NCI-H226 (cell line): ENCODE results near the gene MYEOV.
A peak's percentile ranks its signal among the peaks of the same experiment; 100 is the strongest.

Experiments used
- DNase-seq: peaks from one replicate; pipeline ENCODE4 v3.0.0-alpha.2; 2015

The MYEOV gene

DNA sequence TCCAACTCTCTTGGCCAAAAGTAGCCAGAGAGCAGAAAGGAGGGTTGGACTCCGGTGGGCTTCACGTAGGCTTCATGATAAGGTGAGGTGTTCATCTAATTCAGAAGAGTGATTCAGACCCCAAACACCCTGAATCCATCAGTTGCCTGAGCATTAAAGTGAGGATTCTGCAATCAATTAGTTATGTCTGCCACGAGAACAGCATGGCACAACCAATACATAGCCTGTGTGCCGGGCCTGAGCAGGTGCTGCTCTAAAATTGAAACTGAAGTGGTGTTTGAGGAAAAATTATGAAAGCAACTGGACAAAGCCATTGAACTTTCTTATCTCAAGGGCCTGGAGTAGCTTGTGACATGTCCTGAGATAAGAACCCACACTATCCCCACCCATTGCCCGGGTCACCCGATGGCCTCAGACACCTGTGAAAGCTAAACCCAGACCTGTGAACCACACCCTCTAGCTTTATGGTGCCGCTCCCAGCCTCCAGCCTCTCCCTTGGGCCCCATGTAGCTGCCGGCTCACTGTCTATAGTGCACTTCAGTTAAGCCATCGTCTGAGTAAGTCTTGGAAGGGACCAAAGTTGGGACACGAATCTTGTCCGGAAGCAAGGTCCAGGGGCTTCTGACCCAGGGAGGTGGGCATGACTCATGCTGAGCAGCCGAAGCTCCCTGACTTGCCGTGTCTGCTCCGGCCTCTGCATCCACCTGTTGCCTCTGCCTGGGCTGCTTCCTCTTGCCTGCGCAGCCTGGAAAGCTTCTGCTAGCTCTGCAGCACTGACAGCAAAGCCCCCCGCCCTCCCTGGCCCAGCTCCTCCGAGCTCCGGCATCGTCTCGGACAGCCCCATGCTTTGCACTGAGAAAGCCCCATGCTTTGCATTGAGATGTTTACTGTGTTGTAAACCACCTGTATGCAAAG, 5.7 kb upstream of the MYEOV start:
- no peak for DNase-seq

DNA sequence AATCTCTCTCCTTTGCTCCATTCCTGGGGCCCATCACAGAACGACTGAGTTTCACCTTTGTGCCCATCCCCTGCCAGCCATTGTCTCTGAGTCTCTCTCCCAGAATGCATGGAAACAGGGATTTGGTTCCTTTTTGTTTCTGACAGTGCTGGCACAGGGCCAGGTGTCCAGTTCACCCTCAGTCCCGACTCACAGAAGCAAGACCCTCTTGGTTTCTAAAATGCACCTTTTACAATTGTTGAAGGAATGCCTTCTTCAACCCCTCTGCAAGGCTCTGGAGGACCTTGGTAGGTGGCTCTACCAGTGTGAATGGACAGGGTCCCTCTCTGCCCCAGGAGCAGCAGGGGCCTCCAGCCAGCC, 5.1 kb upstream of the MYEOV start:
- no peak for DNase-seq

DNA sequence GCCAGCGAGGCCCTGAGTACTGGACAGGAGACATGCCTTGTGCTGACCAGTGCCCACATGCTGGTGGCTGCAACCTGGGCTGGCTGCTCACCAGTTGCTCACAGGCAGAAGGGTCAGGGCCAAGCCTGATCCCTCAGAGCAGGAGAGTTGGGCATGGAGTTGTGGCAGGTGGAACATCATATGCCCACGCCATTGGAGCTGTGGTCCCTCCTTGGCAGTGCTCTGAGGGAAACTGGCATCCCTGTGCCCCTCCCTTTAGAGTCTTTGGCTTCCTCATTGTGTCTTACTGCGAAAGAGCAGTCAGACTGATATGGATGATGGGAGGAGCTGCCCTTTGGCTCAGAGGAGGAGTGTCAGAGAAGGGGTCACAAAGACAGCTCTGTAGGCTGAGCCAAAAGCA, 3.1 kb upstream of the MYEOV start:
- no peak for DNase-seq

DNA sequence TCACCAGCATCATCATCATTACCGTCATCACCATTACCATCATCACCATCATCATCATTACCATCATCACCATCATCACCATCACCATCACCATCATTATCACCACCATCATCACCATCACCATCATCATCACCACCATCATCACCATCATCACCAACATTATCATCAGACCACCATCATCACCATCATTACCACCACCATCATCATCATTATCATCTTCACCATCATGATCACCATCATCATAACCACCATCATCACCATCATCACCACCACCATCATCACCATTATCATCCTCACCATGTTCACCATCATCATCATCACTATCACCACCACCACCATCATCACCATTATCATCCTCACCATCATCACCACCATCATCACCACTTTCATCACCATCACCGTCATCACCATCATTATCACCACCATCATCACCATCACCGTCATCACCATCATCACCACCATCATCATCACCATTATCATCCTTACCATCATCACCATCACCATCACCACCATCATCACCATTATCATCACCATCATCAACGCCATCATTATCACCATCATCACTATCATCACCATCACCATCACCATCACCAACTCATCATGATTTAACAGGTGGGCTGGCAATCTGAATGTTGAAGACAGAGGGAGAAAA, 2.4 kb upstream of the MYEOV start:
- no peak for DNase-seq

DNA sequence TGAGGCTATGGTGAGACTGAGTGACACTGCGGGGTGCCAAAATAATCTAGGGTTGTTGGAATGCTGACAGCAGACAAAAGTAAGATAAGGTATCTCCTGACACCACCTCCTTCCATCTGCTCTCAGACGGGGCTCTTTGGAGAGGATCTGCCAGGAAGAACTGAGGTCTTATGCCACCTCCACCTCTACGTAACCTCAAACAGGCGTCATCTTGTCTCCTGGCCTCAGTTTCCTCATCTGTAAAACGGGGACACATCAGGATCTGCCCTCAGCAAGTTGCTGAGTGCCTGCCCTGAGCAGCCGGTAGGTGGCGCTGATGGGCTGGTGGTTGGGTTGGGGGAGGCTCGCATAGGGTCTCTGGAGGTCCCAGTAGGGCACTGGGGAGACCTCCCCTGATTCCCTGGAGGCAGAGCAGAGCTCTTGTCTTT, 1.7 kb upstream of the MYEOV start:
- DNase-seq = no peak

DNA sequence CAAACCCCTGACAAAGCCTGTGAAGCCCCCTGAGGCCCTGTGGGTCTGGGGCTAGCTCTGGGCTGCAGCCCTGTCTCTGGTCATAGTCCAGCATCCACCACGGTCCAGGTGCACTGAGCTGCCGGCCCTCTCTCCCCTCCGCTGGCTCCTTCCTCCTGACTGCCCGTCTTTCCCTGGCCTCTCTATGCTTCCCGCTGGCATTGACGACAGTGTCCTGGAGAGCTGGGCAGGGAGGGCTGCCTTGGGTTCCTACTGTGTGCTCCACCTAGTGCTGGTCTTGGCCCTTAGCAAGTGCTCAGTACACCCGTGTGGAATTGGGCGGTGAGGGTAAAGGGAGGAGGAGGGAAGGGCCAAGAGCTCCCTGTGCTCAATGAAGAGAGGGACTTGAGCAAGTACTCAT, 868 bp upstream of the MYEOV start:
- no peak for DNase-seq

DNA sequence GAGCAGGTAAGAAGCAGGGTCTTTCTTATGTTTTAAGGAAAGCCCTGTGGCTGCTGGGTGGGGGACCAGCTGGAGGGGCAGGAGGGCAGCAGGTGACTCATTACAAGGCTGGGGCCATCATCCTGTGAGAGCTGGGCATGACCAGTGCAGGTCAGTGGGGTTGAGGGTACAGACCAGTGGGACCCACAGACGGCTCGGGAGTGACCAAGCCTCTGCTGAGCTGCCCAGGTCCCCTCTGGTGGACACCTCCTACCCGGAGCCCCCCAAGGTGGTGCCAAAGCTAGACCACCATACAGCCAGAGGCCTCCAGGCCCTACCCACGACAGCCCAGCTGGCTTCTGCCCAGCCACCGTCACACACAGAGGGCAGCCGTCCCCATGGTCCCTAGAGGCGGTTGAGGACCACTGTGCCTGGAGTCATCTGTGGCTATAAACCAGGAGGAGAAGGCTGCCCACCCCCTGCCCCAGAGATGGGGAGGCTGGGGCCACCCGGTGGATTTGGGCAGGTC, 670 bp downstream of the MYEOV start:
- no peak for DNase-seq

DNA sequence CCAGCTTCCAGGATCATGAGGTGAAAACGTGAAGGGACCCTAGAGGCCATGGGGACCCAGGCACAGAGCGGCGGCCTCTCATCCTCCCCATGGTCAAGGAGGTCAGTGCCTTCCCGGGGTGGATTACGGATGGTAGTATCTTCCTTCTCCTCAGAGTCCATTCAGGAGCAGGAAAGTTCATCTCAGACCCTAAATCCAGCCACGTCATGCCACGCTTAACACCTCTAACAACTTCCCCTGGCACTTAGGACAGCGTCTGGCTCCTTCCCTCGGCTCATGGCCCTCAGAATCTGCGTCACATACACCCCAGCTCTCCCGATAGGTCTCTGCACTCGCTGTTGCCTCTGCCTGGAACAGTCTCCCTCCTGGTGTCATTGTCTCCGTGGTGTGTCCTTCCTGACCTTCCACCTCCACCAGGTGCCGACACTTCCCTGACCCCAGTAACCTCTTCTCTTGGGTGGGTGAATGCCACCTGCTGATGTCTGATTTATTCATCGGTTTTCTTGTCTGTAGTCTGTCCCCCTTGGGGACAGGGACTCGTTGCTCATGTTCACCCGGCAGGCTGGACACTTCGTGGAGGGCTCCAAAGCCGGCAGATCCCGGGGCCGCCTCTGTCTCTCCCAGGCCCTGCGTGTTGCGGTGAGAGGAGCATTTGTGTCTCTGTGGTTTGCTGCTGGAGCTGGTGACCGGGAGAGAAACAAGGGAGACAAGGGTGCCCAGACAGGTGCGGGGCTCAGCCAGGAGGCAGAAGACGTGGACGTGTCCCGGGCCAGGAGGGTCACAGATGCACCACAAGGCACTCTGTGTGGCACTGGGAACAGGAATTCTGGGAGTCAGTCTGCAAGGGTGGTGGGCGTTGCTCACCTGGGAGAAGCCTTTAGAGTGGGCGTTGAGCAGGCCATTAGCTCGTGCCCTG, 1.4 kb downstream of the MYEOV start:
- DNase-seq = no peak

DNA sequence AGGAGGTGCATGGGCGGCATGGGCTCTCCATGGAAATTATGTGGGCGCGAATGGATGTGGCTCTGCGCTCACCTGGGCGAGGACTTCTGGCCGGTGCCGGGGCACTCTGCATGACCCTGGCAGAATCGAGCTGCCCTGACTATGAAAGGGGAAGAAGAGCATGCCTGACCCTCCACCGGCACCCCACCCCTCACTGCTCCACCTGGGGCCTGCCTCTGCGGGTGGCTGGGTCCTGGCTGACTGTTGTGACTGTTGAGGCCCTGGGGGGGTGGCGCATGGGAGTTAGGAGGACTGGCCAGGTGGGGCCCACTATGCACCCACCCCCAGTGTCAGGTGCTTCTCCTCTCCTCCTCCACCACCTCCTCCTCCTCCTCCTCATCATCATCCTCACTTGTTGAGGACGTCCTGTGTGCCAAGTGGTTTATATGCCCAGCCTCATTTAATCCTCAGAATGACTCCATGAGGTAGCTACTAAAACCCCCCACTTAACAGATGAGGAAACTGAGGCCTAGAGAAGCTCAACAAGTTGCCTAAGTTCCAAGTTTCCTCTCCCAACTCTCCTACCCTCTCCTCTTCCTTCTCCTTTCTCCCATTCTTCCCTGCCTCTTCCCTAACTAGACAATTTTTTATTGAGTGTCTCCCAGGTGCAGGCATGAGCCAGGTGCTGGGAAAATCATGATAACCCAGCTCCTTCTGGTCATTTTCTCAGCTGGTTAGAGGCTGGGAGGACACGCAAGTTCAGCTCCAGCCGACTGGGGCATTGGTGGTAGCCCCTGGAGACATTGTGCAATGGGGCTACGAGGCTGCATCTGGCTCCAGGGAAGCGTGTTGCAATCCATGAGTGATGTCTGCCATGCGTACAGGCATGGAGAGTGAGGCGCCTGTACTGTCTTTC, 2.3 kb downstream of the MYEOV start:
- DNase-seq = peak; percentile 89

DNA sequence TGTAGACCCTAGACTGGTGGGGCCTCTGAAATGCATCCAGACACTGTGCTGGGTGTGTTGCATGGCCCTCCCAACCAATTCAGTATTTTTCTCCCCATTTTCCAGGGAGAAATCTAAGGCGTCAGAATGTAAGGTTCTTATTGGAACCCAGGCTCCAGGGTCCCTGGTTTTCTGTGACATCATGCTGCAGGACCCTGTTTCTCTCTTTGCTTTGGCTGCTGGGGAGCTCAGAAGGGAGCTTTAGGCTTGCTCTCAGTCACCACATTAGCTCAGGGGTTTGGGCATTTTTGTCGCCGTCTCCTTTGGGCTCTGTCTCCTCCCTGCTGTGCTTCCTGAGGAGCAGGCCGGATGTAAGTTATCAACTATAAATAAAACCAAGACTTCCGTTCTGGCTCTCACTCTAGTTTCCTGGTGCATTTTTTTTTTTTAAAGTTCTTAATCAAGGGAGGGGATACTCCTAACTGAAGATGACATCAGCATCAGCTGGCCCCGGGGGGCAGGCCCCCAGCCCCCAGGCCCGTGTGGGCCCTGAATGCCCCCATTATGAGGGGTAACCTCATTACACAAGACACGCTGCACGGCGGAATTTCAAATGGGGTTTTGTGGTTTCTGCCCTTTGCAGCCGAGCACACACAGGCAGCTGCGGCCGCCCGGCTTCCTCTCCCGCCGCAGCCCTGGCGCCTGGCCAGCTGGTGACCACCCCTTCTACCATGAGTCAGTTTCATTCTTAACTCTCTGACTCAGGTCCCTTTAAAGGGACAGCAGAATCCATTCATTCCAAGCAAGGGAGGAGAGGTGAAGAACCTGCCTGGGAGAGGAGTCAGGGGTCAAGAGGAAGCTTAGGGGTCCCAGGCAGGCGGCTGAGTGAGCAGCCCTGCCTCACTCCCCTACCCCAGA, 3.2 kb downstream of the MYEOV start:
- peak; percentile 98 for DNase-seq

DNA sequence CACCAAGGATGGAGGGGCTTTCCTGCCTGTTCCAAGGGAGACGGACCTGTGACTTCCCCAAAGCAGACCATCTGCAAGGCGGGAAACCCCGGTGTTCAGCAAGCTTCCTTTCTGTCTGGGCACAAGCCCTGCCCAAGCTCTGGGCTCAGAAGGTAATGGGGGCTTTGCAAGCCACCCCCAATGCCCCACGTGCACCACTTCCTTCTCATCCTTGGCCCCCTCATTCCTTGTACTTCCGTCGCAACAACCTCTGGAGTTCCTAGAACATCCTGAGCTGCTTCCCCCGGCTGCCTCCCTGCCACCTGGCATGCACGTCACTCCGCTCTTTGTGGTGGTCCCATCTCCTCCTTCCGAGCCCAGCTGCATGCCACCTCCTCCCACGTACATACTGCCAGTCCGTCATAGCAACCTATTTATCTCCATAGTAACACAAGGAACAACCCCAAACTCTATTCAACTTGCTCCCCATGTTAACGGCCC, 3.9 kb downstream of the MYEOV start:
- DNase-seq = peak; percentile 51

DNA sequence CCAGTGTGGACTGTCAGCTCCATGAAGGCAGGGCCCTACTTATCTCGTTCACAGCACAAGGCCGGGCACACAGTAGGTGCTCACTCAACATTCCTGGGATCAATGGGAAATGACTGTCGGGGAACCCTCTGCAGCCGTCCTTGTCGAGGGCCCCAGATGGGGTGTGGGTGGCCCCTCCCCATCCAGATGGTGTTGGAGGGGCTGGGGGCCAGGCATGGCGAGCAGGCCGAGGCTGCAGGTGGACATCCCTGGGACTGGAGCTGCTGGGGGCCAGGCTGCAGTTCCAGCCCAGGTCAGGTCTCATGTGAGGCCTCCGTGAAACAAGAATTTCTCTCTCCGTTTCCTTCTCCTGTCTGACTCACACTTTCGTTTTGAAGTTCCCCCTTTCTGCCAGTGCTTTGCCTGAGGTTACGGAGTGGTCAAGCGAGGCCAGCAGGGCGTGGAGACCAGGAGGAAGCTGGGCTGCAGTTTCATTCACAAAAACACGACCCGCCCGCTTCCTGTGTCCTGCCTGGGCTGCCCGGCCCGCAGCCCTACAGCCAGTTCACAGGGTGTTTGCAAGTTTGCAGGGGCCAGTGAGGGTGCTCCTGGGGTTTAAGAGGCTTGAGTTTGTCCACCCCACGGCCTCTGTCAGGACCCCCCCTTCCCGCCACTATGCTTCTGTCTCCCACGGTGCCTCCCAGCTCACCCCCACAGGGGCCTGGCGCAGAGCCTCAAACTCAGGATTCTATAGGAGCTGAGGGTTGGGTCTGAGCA, 4.5 kb downstream of the MYEOV start:
- DNase-seq = peak; percentile 98

DNA sequence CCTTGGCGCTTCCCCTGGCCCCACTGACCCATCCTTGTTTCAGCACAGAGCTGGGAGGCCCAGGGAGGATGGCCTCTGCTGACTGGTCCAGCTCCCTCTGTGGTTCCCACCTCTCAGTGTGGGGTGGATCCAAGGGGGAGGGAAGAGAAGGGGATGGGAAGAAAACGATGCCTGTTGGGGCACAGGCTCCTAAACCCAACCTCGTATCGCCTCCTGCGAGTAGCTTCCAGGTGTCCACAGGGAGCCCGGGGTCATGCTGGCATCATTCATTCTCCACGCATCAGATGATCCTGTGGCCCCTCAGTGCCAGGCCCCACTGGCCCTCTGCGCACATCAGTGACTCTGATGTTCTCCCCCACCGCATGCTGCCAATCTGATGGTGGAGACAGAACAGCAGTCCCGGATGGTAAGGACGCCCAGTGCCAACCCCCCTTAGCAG, 5.1 kb downstream of the MYEOV start:
- peak; percentile 63 for DNase-seq

DNA sequence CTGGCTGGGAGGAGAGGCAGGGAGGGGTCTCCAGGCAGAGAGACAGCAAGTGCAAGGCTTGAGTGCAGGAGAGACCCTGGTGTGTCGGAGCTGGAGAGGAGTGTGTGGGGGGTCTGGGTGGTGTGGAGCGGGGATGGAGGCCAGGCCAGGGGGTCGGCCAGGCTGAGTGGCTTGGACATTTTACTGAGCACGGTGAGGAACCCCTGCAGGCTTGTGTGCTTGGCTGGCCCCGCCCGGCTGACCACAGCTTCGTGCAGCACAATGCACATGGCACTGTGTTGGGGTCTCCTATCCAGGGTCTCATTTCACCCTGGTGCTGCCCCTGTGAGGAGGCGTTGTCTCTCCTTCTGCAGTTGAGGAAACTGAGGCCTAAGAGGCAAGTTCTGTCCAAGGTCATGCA, 5.6 kb downstream of the MYEOV start:
- DNase-seq = no peak

DNA sequence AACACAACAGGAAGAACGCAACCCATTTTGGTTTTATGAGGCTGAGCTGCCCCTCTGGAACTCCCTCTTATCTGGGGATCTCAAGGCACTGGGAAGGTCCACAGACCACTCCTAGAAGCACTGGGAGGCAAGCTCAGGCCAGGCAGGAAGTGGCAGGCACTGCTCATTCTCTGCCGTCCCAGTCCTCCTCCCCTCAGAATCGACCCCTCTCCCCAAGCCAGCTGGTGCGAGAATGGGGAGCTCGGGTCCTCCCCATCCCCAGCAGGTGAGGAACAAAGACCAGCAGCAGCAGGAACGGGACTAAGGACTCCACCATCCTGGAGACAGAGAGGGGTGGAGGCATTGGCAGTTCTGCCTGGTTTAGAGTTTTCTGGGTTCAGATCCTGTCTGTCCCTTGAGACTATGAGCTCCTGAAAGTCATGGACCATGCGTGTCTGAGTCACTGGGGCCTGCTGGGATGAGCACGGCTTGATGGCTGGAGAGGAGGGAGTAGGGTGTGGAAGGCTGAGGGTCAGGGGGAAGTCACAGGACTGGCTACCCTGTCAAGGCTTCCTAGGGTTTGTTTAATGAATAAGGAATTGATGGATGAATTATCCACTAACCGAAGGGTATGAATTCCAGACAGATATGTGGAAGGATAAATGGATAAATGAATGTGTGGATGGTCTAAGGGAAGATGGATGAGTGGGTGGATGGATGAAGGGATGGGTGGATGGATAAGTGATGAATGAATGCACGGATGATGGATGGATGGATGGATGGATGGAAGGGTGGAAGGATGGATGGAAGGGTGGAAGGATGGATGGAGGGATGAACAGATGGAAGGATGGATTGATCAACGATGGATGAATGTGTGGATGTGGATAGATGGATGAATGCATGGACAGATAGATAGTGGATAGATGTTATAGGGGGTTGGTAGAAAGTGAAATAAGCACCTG, 6.4 kb downstream of the MYEOV start:
- no peak for DNase-seq

DNA sequence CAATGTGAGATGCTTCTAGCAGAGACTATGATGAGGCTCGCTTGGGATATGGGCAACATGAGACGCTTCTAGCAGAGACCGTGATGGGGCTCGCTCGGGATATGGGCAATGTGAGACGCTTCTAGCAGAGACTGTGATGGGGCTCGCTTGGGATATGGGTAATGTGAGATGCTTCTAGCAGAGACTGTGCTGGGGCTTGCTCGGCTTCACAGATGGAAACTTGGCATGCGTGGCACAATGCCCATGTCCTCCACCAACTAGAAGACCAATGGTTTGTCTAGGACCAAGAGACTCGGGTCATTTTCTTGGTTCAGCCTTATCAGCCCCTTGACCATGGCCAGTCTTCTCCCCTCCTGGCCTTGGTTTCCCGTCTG, 7.1 kb downstream of the MYEOV start:
- no peak for DNase-seq

DNA sequence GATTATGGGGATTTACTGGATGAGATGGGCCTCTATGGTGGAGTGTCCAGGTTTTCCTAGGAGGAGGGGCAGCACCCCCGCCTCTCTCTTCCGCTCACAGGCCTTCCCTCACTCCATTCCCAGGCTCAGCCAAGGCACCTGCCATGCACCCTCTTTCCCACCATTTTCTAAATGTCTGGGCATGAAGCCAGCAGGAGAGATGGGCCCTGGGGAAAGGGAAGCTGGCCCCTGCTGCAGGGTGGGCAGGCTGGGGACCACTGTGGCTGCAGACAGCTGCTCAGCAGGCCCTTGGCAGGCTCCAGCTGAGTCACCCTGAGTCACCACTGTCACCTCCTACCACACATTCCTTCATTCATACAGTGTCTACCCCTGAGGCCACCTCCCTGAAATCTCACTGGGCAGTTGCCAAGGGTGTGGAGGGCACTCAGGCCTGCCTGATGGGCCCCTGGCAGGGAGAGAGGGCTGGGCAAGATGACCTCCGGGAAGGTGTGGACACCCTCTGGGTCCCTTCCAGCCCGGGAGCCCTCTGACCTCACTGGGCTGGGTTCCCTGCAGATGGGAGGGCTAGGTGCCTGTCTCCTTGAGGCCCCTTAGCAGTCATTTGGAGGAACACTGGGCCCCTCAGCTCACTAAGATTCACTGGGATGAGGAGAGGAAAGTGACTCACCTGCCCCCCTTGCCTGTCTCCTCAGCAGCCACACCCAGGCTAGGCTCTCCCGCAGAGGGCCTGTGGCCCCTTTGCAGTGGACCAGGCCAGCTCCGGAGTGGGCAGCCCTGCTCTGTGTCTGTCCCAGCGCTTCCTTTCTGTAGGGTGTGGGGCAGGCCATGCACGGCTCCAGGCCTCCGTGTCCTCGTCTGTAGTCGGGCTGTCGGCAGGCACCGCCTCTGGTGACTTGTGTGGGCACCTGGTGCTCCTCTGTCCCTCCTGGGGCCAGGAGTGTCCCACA, 7.8 kb downstream of the MYEOV start:
- peak; percentile 76 for DNase-seq
